IPS-20b (cell line): ENCODE measurements around the gene KIF3C.
"Not testable (repeated sequence)": the region's sequence is repeated elsewhere in the genome, so short reads cannot be mapped to it uniquely, and the experiment has no call there.

Experiments used
- H3K27ac ChIP-seq: one replicate; pipeline ENCODE4 v1.5.1; 2013; ENCODE audit warnings: low read length
- H3K27me3 ChIP-seq: 2 replicates; pipeline ENCODE4 v1.6.1; 2013; ENCODE audit warnings: mild to moderate bottlenecking, low read length, inconsistent platforms; ENCODE audit not compliant: insufficient read depth
- H3K36me3 ChIP-seq: 2 replicates; pipeline ENCODE4 v1.6.1; 2013; ENCODE audit warnings: low read depth, mild to moderate bottlenecking, inconsistent platforms, low read length, moderate library complexity; ENCODE audit not compliant: insufficient read depth
- H3K4me1 ChIP-seq: 2 replicates; pipeline ENCODE4 v1.6.1; 2013; ENCODE audit warnings: mild to moderate bottlenecking, control low read depth, inconsistent platforms, low read length, moderate library complexity; ENCODE audit not compliant: insufficient read depth
- H3K4me3 ChIP-seq: 2 replicates; pipeline ENCODE4 v1.5.1; 2013; ENCODE audit warnings: mild to moderate bottlenecking, low read length, inconsistent platforms
- H3K9ac ChIP-seq: 2 replicates; pipeline ENCODE4 v1.6.1; 2013; ENCODE audit warnings: low read depth, mild to moderate bottlenecking, inconsistent platforms, low read length, moderate library complexity
- H3K9me3 ChIP-seq: 2 replicates; pipeline ENCODE4 v1.6.1; 2013; ENCODE audit warnings: mild to moderate bottlenecking, low read depth, low read length, inconsistent platforms; ENCODE audit not compliant: insufficient read depth

KIF3C gene

GRCh38 chr2:26011990-26012856 is 29.9 kb upstream of the KIF3C start:
- Histone ChIP-seq H3K9me3 (no peaks in the 10 kb centered on the region), H3K27me3 (no peaks in the 10 kb centered on the region), H3K9ac (no peak overlapping the region), H3K27ac (no peak overlapping the region), H3K36me3 (no peaks in the 10 kb centered on the region), H3K4me1 (peaks cover 13% of the 10 kb centered on the region), H3K4me3 (peak overlapping the region; percentile 8; the same call in 1 of the 2 replicates)

DNA sequence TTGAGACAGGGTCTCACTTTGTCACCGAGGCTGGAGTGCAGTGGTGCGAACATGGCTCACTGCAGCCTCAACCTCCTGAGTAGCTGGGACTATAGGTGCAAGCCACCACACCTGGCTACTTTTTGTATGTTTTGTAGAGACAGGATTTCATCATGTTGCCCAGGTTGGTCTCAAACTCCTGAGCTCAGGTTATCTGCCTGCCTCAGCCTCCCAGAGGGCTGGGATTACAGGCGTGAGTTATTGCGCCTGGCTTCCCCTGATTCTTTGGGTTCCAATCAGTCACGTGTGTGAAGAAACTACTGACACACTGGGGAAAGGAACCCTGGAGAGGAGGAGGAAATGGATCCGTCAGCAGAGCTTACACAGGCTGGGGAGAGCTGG is 29.3 kb upstream of the KIF3C start:
- Histone ChIP-seq H3K4me3 (no peak overlapping the region), H3K27ac (no peak overlapping the region), H3K4me1 (peaks cover 13% of the 10 kb centered on the region), H3K9ac (no peak overlapping the region), H3K27me3 (no peaks in the 10 kb centered on the region), H3K36me3 (no peaks in the 10 kb centered on the region), H3K9me3 (no peaks in the 10 kb centered on the region)

DNA sequence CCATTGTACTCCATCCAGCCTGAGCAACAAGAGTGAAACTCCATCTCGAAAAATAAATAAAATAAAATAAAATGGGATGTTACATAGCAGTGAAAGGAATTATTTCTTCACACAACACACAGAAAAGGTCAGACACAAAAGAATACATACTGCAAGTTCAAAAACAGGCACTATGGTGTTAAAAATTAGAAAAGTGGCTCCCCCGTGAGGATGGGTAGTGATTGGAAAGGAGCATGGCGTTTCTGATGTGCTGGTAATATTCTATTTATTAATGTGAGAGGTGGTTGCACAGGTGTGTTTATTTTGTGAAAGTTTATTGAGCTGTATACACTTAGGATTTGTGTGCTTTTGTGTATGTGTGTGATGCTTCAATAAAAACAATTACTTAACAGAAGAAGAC is 28.6 kb upstream of the KIF3C start:
- Histone ChIP-seq H3K27me3 (no peaks in the 10 kb centered on the region), H3K27ac (no peak overlapping the region), H3K9ac (no peak overlapping the region), H3K9me3 (no peaks in the 10 kb centered on the region), H3K4me1 (peaks cover 13% of the 10 kb centered on the region), H3K36me3 (no peaks in the 10 kb centered on the region), H3K4me3 (no peak overlapping the region)

- no peak overlapping the region for H3K4me3 ChIP-seq
- no peak overlapping the region for H3K27ac ChIP-seq
- peaks cover 13% of the 10 kb centered on the region for H3K4me1 ChIP-seq
- H3K9me3 ChIP-seq, result no peaks in the 10 kb centered on the region
- no peaks in the 10 kb centered on the region for H3K27me3 ChIP-seq
- H3K36me3 ChIP-seq, result no peaks in the 10 kb centered on the region
- H3K9ac ChIP-seq, result no peak overlapping the region
These were observed 27.3 kb upstream of the KIF3C start for GRCh38 chr2:26009567-26009963.

DNA sequence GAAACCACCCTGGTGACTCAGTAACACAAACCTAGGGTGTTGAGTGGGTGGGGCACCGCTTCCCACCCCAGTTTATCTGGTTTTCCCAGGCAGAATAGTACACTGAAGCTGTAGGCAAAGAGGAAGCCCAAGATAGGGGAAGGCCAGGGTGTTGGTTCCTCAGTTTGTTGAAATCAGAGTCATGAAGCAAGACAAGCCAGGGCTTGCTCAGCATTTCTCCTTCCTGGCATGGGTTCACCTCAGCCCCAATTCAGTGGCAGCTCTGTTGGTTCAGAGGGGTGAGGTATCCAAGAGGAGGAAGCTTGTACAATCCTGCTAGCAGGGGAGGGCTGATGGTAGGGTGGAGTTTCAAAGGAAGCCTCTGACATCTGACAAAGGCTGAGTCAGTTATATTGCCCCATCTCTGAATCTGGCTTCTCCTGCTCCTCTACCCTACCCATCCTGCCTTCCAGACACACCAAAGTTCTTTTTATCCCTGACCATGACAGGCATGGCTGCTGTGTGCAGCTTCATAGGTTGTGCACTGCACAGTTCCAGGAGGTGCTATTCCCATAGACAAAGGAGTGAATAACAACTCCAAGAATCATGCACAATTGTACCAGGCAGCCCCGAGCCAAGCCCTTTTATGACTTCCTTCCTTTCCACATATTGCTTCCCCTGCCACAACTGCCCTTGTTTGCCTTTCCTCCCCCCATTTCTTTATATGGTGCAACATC is 26.7 kb upstream of the KIF3C start:
- H3K9ac ChIP-seq, result no peak overlapping the region
- H3K4me3 ChIP-seq, result no peak overlapping the region
- no peaks in the 10 kb centered on the region for H3K27me3 ChIP-seq
- H3K27ac ChIP-seq, result no peak overlapping the region
- H3K36me3 ChIP-seq, result no peaks in the 10 kb centered on the region
- H3K9me3 ChIP-seq, result no peaks in the 10 kb centered on the region
- peaks cover 13% of the 10 kb centered on the region for H3K4me1 ChIP-seq

DNA sequence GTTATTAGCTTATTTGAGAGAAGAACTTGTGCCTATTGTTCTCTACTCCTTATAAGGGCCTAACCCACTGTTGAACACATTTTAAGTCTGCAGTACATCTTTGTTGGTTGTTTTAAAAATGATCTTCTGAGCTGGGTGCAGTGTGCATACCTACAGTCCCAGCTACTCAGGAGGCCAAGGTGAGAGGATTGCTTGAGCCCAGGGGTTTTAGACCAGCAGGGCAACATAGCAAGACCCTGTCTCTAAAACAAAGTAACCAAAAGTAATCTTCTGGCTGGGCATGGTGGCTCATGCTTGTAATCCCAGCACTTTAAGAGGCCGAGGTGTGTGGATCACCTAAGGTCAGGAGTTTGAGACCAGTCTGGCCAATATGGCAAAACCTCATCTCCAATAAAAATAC is 25.8 kb upstream of the KIF3C start:
- Histone ChIP-seq H3K27ac (no peak overlapping the region), H3K27me3 (no peaks in the 10 kb centered on the region), H3K9ac (no peak overlapping the region), H3K9me3 (no peaks in the 10 kb centered on the region), H3K36me3 (no peaks in the 10 kb centered on the region), H3K4me3 (no peak overlapping the region), H3K4me1 (peaks cover 13% of the 10 kb centered on the region)

DNA sequence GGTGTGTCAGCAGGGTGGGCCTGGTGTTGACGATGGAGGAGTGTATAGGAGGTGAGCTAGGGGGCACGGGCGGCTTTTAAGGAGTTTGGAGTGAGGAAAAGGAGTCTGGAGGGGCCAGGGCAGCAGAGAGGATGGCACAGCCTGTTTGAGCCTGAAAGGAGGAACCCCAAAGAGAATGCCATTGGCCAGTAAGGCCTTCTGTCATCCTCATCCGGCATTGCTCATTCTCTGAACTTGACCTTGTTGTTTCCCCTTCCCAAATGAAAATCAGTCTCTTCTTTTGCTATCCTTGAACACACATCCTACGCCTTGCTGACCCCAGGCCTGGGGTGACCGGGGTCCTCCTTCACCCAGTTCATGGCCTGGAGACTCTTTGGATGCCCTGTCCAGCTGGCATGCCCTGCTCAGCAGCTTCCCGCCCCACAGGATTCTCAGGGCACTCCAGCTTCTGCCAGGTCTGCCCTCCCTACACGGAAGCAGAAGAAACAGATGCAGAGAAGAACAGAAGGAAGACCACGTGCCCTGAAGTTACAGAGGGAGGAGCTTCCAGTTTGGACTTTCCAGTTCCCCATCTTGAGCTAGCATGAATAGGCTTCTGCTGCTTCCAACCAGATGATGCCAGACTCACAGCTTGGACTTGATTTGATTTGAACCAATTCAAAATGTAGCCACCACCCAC is 20.5 kb upstream of the KIF3C start:
- Histone ChIP-seq H3K4me1 (no peaks in the 10 kb centered on the region), H3K9me3 (no peaks in the 10 kb centered on the region), H3K27ac (no peak overlapping the region), H3K9ac (no peak overlapping the region), H3K4me3 (no peak overlapping the region), H3K27me3 (no peaks in the 10 kb centered on the region), H3K36me3 (no peaks in the 10 kb centered on the region)

GRCh38 chr2:26001743-26002351 is 19.6 kb upstream of the KIF3C start:
- Histone ChIP-seq H3K9ac (no peak overlapping the region), H3K4me3 (no peak overlapping the region), H3K4me1 (no peaks in the 10 kb centered on the region), H3K27ac (no peak overlapping the region), H3K9me3 (no peaks in the 10 kb centered on the region), H3K27me3 (no peaks in the 10 kb centered on the region), H3K36me3 (no peaks in the 10 kb centered on the region)

GRCh38 chr2:26000561-26001082 is 18.3 kb upstream of the KIF3C start:
- Histone ChIP-seq H3K4me1 (no peaks in the 10 kb centered on the region), H3K27me3 (no peaks in the 10 kb centered on the region), H3K9ac (no peak overlapping the region), H3K4me3 (no peak overlapping the region), H3K9me3 (no peaks in the 10 kb centered on the region), H3K27ac (no peak overlapping the region), H3K36me3 (no peaks in the 10 kb centered on the region)

GRCh38 chr2:25999406-25999805 is 17.1 kb upstream of the KIF3C start:
- H3K9me3 ChIP-seq, H3K4me1 ChIP-seq, H3K4me3 ChIP-seq, H3K36me3 ChIP-seq, H3K9ac ChIP-seq, H3K27ac ChIP-seq, H3K27me3 ChIP-seq: not testable (repeated sequence)

DNA sequence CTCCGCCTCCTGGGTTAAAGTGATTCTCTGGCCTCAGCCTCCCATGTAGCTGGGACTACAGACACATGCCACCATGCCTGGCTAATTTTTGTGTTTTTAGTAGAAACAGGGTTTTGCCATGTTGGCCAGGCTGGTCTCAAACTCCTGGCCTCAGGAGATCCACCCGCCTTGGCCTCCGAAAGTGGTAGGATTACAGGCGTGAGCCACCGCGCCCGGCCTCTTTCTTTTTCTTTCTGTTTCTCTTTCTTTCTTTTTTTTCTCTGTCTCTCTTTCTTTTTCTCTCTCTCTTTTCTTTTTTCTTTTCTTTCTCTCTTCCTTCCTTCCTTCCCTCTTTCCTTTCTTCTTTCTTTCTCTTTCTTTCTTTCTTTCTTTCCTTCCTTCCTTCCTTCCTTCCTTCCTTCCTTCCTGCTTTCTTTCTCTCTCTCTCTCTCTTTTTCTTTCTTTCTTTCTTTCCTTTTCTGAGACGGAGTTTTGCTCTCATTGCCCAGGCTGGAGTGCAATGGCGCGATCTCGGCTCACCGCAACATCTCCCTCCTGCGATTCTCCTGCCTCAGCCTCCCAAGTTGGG is 16.6 kb upstream of the KIF3C start:
- H3K9me3 ChIP-seq, H3K4me3 ChIP-seq, H3K4me1 ChIP-seq, H3K9ac ChIP-seq, H3K27me3 ChIP-seq, H3K36me3 ChIP-seq, H3K27ac ChIP-seq: not testable (repeated sequence)
